ENCODE data around the gene GCSH.
"Not testable (repeated sequence)": the region's sequence is repeated elsewhere in the genome, so short reads cannot be mapped to it uniquely, and the experiment has no call there.

The GCSH gene

DNA sequence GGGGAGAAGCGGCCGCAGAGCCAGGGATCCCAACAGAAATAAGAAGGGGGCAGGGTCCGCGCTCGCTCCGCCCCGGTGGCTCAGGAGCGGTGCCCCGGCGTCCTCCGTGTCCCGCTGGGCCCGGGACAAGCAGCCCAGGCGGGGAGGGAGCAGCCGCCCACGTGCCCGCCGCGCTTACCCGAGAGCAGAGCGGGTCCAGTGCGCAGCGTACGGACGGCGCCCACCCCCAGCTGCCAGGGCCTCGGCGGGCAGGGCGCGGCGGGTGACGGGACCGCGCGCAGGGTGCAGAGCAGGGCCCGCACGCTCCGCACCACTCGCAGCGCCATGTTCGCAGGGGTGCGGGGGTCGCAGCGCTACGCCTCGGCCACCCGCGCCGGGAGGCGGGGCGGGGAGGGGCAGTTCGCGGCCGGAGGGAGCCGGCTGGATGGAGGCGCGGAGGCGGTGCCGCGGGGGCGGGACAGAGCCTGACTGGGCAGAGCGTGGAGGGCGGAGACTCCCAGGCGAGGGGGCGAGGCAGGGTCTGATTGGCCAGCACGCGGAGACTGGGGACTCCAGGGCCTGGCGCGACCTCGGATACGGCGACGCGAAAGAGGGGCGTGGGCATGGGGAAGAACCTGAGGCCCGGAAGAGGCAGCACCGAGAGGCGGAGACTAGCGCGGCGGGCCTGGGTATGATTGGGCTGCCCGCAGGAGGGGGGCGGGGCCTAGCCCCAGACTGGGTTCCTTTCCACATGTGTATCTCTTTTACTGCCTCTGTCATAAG, at the start of gene GCSH:
TSS of gene GCSH (minus strand) at position 443 of the 762 bp plus-strand sequence. CDS start at position 326, 117 bp downstream.
- FAIRE-seq = peak; percentile 96

DNA sequence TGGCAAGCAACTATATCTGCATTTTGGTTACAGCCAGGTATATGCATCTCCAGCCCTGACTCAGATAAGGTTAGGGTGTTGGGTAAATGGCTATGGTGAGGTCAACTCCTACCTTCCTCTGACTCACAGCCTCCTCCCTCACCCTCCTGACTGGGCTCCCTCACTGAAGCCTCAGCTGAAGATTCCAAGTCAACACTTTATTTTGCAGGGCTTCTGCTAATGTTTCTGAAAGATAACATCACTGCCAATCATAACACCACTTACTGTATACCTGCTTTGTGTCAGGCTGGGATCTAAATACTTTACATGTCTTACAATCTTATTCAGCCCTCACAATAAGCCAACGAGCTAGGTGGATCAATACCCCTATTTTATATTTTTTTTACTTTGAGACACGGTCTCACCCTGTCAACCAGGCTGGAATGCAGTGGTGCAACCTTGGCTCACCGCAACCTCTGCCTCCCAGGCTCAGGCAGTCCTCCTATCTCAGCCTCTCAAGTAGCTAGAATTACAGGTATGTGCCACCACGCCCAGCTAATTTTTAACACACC, 47.8 kb upstream of the GCSH start:
- FAIRE-seq = no peak

DNA sequence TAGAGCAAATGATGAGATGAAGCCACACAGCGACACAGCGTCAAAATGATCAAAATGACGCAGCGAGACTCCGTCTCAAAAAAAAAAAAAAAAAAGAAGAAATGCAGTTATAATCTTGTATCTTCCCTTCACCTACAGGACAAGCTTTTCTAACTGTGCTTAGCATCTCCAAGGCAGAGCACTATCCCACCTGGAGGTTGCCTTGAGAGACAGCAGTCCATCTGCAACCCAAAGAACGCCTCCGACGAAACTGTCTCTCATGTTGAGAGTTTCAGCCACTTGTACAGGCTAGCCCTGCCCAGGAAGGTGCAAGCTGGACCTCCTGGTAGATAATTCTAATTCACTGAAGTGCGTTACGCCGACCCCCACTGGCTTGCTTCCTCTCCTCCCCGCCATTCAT, 46.7 kb upstream of the GCSH start:
- FAIRE-seq = no peak

DNA sequence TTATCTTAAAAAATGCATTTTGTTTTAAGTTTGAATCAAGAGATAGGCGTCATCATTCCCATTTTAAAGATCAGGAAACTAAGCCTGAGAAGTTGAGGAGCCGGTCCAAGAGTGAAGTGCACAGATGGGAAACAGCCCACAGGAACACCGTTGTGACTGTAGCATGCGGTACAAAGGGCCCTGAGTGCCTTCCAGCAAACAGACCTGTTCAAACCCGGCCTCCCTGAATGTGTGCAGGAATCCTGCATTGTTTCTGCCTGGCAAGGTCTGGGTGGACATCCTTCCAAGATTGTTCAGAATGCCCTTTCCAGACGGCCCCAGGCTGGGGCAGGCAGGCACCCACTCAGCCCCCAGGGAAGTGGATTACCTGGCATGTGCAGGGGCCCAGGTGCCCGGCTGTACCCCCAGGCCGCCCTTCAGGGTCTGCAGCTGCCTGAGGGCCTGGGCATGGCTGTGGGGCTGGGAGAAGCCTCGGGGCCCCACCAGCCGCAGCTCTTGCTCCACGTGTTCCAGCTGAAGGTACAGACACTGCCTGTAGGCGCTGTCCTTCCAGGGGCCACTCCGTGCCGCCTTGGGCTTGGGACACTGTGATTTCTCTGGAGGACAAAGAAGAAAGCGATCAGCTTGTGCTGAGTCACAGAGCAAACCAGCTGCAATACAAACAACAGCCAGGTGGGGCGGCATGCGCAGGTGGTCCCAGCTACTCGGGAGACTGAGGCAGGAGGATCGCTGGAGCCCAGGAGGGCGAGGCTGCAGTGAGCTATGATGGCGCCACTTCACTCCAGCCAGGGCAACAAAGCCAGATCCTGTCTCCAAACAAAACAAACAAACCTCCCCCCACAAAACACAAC, 45.0 kb upstream of the GCSH start:
- FAIRE-seq = no peak

DNA sequence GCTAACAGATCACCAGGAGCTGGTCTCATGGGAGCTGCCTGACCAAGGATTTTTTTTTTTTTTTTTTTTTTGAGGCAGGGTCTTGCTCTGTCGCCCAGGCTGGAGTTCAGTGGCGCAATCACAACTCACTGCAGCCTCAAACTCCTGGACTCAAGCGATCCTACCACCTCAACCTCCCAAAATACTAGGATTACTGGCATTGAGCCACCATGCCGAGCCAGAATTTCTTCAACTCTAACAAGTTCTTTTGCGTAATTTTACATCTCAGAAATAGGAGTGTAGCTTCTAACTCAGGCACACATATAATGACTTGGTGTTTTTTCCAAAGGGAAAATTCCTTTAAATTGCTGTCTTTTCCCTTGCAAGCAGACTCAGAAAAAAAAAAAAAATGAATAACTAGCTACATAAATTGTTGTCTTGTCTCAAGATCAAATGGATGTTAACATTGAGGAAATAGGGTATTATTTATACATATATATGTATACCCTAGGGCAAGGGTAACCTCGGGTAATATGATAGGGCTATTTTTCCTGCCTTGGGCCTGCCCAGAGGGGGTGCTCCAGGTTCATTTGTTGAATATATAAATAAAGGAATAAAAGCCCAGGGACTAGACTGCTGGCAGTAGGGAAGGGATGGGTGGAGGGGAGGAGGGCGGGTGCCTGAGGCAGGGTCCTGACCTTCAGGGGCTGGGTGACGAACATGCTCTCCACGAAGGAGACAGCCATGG, 42.8 kb upstream of the GCSH start:
- FAIRE-seq = no peak

DNA sequence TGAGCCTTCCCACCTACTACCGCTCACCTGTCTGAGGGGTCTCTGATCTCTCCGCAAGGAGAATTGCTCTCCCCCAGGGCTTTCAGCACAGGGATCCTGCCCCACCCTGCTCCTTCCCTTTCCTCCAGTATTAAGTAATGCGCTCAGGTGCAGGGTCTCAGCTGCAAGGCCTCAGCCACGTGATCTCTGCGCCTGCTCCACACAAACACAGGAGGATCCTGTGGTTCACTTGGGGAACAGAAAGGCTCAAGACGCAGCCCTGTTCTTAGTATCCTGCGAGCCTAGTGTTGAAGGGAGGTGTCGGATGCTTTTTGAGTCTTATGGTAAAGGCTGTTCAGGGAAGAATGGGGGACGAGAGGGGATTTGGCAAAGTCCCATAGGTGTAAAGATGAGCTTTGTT, 41.6 kb upstream of the GCSH start:
- FAIRE-seq = no peak

DNA sequence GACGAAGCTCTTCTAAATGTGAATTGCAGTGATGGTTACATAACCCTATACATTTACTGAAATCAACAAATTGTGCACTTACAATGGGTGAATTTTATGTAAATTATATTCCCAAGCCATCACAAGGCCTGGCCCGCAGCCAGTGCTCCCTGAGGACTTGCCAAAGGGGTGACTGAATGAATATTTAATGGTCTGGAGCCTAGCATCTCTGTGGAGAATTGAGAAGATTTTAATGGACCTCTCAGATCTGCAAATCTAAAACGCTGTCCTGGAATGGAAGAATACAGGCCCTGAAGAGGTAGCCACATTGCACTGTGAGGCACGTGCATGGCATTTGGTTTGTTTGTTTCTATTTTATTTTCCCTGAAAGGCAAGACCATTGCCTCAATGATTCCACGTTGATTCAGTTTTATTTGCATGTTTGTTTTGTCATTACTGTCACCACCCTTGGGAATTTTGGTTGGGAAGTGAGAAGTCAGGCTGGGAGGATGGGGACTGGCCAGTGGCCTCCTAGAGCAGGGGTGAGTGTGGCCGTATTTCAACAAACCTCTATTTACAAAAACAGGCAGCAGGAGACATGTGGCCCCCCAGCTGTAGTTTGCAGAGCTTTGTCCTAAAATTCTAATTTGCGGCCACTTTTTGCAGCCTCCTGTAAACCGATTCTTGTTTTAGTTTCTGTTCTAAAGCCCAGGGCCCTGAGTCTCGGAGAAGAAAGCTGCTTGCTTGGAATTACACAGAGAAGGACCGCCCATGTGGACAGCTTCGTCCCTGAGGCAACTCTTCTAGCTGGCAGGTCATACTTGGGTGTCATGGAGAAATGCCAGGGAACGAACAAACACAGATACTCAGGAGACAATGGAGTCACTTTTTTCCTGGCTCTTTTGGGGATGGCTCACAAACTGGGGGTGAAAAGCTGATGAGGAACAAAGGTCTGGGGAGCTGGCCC, 40.5 kb upstream of the GCSH start:
- FAIRE-seq = no peak

DNA sequence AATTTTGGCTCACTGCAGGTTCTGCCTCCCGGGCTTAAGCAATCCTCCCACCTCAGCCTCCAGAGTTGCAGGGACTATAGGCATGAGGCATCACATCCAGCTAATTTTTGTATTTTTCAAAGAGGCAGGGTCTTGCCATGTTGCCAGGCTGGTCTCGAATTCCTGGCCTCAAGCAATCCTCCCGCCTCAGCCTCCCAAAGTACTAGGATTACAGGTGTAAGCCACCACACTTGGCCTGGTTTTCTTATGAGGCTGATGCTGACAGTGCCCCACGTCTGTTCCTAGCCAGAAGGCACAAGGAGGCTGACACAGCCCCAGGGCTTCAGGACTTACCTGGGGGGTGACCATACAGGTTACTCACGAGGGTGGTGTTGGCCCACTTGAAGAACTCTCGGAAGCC, 33.9 kb upstream of the GCSH start:
- FAIRE-seq = no peak

DNA sequence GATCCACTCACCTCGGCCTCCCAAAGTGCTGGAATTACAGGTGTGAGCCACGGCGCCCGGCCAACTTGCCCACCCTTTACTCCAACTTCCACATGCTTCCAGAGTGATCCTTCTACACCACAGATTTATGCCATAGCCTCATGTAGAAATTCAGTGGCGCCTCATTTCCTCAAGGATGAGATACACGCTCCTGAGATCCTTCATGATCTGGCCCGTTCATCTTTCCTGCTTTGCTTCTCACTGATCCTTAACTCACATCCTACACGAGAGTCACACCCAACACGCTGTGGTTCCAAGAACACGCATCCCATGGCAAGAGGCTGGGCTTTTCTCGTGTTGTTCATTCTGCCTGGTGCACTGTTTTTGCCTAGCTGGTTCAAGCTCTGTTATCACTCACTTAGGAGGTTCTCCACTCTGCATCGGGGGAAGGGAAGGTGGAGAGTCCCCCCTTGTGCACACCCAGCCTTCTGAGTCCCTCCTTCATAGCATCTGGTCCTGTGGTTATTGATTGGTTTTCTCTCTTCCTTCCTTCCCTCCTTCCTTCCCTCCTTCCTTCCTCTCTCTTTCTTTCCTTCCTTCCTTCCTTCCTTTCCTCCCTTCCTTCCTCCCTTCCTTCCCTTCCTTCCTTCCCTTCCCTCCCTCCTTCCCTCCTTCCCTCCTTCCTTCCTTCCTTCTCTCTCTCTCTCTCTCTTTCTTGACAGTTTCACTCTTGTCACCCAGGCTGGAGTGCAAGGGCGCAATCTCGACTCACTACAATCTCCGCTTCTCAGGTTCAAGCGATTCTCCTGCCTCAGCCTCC, 32.7 kb upstream of the GCSH start:
- no peak for FAIRE-seq

DNA sequence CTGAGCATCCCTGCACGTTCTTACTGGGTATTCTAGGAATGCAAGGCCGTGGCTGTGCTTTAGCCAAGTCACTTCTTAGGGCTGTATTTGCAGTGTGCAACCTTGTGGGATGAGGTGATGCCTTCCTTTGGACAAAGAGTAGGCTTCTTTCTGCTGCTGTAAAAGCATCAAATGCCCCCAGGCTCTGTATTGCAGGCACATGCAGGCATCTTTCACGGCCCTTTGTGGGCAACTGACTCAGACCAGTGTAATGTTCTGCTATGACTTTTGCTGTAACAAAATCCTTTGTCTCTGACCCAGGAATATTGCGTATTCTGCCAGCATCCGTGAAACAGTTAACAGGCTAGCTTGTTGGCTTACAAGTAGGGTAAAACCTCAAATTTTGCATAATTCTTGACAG, 30.9 kb upstream of the GCSH start:
- FAIRE-seq = no peak

DNA sequence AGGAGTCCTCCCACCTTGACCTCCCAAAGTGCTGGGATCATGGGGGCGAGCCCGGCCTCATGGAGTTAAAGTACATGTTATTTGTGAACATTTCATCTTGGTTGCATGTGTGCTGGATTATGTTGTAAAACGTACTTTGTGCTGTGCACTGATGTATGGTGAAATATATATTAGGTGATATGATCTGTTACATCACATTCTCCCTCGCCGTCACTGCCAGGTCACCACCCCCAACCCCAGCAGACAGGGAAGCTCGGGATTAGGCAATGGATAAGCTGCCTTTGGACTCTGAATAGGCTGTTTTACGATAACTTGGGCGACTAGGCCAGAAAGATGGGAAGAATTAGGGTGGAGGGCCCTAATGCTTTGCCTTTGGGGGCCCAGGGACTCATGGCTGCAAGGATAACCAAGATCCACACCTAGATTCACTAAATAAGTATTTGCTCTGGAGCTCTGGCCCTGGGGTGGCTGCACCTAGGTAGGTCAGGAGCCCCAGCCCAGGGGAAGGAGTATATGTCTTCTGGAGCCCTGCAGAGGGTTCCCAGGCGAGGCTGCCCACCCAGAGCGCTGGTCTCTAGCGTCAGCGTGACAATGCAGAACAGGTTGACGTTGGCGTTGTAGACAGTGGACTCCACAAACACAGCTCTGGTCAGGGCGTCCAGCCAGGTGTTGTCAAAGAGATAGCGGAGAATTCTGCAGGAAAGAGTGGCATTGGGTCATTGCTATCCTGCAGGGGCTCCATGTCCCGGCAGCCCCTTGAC, 27.1 kb upstream of the GCSH start:
- no peak for FAIRE-seq

DNA sequence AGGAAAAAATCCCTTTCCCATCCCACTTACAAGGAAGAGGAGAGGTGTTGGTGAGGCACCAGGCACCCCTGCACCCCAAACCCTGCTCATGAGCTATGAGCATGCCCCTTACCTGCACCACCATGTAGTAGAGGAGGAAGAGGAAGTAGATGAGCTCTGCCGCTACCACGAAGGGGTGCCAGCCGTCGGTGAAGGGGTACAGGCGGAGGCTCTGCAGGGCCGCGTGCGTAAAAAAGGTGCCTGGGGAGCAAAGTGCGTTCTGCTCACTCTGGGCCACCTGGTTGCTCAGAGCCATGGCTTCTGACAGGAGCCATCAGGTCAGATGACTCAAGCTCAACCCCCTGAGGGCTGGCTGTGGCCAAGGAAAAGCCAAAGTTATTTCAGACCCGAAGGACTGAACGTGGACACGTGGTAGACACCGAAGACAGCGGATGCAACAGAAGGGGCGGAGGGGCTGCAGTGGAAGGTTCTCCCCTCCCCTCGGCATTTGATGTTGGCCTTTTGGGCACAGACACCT, 25.3 kb upstream of the GCSH start:
- no peak for FAIRE-seq

DNA sequence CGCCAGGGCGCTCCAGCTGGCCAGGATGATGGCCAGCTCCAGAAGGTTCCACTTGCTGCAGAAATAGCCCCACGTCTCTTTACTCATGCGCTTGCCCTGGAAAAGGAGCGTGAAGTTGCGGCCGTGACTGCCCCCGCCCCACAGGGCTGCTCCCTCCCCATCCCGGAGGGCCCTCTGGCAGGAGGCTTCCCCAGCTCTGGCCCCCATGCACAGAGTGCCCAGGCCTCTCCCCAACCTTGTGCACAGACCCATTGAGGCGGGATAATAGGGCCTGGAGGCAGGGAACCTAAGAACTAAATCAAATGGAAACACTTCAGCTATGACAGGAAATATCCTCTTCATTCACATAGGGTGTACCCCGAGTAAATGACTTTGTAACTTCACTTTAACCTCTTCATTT, 21.2 kb upstream of the GCSH start:
- no peak for FAIRE-seq

DNA sequence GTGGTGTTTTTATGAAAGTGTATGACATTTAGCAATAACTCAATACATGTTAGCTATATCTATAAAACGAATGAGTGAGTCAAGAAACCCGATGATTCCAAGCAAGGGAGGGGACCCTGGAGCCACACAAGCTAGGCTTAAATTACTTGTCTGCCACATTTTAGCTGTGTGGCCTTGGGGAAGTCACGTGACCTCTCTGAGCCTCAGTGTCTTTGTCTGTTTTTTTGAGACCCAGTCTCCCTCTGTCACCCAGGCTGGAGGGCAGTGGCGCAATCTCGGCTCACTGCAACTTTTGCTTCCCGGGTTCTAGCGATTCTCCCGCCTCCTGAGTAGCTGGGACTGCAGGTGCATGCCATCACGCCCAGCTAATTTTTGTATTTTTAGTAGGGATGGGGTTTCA, 20.1 kb upstream of the GCSH start:
- no peak for FAIRE-seq

DNA sequence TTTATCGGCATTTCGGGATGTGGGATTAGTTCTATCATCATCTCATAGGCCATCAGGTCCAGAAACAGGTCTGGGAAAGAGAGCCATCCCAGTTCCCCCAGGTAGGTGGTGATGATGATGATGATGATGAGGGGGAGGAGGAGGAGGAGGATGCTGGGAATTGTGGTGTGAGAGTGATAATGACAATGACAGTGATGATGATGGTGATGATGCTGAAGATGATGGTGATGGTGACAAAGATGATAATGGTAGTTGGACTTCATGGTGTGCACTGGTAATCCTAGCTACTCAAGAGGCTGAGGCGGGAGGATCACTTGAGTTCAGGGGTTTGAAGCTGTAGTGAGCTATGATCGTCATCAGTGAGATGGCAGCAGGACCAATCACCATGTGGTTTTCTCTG, 16.3 kb upstream of the GCSH start:
- FAIRE-seq = no peak

DNA sequence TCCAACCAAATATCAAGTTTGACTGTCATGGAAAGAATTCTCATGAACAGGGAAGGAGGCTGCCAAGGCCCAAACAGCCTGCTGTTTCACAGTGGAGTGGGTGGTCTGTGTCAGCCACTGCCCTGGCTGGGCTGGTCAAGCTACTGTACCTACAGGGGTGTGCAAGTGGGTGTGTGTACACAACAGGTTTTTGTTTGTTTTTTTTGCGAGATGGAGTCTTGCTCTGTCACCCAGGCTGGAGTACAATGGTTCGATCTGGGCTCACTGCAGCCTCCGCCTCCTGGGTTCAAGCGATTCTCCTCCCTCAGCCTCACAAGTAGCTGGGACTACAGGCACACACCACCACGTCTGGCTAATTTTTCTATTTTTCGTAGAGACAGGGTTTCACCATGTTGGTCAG, 13.1 kb upstream of the GCSH start:
- not testable (repeated sequence) for FAIRE-seq

DNA sequence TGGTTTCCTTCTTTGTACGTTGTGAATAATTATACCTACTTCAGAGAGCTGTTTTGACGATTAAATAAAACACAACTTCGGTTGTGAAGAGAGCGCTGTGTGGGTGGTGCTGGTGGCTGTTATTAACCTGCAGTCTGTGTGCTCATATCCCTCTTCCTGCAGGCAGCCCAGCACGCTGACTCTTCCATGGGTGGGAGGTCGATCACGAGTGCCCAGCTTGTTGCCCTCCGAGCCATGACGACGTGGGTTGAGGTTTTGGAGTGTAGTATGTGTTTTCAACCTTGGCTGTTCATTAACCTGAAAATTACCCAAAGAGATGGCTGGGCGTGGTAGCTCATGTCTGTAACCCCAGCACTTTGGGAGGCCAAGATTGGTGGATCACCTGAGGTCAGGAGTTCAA, 11.3 kb upstream of the GCSH start:
- no peak for FAIRE-seq

DNA sequence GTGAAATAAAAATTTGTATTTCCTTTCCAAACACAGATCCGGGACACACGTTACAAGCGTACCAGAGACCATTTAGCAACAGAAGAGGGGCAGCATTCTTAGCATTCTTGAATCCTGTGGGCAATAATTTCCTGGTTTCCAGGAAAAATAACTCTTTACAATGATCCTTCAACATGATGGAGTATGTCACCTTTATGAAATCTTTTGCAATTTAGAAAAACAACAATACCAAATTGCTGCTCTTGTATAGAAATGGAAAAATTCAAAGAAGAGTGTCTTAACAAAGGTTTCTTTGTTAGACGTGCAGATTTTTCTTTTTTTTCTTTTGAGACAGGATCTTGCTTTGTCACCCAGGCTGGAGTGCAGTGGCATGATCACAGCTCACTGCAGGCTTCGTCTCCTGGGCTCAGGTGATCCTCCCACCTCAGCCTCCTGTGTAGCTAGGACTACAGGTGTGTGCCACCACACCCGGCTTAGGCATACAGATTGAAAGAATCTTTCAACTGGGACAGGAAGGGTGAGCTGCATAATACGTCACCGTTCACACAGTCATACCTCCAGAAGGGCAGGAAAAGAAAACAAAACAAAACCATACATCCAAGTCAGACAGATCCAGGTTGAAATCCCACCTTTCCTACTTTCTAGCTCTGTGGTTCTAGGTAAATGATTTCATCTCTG, 10.8 kb upstream of the GCSH start:
- FAIRE-seq = no peak

DNA sequence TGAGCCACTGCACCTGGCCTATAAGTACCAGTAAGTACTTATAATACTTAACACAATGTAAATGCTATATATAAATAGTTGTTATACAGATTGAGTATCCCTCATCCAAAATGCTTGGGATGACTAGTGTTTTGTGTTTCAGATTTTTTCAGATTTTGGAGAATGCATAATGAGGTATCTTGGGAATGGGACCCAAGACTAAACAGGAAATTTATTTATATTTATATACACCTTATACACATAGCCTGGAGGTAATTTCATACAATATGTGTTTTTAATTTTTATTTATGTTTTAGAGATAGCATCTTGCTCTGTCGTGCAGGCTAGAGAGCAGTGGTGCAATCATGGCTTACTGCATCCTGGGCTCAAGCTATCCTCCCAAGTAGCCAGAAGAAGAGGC, 9.8 kb upstream of the GCSH start:
- FAIRE-seq = no peak

DNA sequence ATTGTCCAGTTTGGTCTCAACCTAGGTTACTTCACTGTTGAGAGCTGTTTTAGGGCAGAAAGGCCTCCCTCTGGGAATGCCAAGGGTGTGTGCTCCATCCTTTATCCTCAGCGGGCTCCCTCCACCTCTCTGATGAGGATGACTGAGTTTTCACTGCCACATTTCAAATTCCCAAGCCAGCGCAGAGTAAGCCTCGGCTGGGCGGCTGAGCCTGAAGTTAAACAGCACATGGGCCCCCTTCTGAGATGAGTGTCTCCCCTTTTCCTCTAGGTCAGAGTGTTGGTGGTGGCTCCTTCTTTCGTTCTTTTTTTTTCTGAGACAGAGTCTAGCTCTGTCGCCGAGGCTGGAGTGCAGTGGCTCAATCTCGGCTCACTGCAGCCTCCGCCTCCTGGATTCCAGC, 5.5 kb upstream of the GCSH start:
- FAIRE-seq = no peak
